GM10847 (cell line): ENCODE results near the gene KRT37.

Experiments used
- POLR2A ChIP-seq: IDR thresholded peaks from 2 replicates; pipeline ENCODE4 v1.6.1; 2011; ENCODE audit not compliant: insufficient read length; ENCODE audit errors: extremely low read depth

The KRT37 gene

DNA sequence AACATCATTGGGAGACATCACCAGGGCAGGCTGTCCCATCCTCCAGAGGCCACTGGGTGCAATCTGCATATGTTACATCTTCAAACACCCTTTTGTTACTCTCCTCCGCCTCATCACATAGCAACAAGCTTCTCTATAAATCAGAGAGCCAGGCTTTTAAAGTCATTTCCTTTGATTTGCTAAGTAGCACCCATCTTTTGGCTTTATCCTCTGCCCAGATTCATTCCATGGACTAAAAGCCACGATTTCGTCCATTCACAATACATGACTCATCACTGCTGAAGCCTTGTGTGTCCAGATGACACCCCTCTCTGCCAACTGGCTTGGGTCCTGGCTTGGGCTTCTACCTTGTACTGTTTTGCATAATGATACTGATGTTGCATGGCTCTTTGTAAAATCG lies 18.4 kb upstream of the KRT37 start:
- no peak for TF ChIP-seq POLR2A

DNA sequence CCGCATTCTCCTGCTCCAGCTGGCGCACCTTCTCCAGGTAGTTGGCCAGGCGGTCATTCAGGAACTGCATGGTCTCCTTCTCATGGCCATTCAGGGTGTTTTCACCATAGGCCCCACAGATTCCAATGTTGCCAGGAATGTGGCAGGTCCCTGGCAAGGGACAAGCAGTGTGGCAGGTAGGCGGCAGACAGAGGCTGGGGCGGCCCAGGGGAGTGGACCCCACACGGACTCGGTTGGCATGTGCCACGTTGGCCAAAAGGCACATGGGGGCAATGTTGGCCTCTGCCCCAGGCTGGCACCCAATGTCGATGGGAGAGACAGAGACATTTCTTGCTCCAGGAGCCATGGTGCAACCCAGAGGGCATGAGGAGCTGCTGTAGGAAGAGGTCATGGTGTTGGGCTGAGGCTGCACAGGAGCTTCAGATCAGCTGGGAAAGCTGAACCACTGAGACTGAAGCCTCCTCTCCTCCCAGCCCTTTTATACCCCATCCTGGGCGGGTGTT lies 16.2 kb upstream of the KRT37 start, which contains the start of gene KRT38:
Gene KRT38, minus strand, starts transcription at position 453 of the 503 bp plus-strand sequence. Its CDS starts 62 bp downstream, at position 391.
- no peak for TF ChIP-seq POLR2A

DNA sequence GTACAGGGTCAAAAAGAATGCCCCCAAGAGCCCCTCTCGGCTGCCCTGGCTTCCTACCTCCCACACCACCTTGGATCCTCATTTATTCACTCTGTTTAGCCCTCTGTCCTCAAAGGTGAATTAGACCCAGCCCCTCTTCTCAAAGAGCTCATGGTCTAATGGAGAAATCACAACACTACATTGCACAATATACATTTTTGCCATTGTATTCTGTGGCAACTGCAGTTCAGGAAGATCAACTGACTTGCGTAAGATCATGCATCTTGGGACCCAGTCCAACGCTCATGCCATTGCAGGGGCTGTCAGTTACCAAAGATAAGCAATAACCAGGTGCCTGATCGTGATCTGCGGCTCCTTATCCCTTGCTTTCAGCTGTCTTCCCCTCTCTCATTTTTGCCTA lies 15.0 kb upstream of the KRT37 start:
- no peak for TF ChIP-seq POLR2A

DNA sequence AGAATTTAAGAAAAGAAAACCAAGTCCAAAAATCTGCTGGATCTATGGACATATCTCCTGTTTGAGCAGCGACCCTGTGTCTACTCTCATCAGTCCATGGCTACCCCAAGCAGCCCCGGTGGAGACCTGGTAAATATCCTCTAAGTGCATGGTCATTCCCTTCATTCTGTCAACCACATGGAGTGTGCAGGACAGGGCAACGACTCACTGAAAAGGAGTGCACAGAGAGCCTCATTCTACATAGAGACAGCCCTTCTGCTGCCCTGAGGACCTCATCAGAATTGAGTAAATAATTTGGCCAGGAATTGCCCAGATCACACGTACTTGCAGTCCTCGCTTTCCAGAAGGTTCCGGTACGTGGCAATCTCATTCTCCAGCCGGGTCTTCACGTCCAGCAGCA lies 13.4 kb upstream of the KRT37 start:
- no peak for TF ChIP-seq POLR2A

GRCh38 chr17:41437254-41437653 lies 12.9 kb upstream of the KRT37 start:
- no peak for TF ChIP-seq POLR2A

DNA sequence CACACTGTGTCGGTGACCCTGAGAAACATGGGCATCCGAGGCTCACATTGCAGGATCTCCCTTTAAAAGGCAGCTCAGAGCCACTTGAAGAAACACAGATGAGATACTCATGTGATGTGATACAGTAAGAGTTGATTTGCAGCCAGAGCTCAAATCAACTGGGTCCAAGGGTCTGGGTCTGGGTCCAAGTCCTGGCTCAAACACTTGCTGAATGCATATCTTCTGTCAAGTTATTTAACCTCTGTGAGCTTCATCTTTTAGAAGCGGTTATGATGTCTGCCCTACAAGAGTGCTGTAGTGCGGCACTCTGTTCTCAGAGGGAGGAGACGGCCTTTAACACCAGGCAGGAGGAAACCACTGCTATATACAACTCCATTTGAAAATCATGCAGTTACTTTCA lies 10.0 kb upstream of the KRT37 start:
- TF ChIP-seq POLR2A = no peak

DNA sequence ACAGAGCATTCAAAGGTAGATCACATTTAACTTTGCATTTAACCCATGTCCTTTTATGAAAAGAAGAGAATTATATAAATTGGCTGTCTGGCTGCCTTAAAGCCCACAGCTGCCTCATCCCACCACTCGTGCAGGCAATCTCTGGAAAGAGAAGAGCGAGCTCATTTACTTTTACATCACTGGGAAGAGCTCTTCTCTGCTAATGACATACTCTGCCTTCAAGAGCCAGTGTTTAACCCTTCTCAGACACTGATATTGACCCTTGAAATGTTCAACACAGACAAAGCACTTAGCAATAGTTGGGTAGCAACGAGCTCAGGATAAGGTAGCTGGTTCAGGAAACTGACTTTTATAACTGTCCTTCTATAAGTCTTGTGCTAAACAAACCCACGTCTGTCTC lies 9.6 kb upstream of the KRT37 start:
- TF ChIP-seq POLR2A = no peak

DNA sequence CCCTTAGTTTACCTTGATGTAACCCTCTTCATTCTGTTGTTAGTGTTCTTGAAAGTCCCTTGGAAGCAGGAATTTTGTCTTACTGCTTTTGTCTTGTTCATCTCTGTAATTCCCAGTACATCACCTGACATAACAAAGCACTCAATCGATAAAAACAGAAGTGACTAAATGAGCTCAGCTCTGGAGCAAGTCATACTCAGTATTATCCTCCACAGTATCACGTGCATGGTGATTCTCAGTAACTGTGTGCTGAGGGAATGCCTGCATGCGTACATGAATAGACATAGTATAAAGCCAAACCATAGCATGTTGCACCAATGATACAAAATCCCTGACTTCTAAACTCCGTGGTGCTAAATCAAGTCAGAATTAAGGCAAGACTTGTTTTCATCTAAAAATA lies 9.2 kb upstream of the KRT37 start:
- no peak for TF ChIP-seq POLR2A

- no peak for TF ChIP-seq POLR2A
Observed at GRCh38 chr17:41429667-41430066, 5.3 kb upstream of the KRT37 start.

- no peak for TF ChIP-seq POLR2A
Observed at GRCh38 chr17:41428591-41429291, 4.4 kb upstream of the KRT37 start.

GRCh38 chr17:41421617-41422016 lies 2.8 kb downstream of the KRT37 start:
- TF ChIP-seq POLR2A = no peak

DNA sequence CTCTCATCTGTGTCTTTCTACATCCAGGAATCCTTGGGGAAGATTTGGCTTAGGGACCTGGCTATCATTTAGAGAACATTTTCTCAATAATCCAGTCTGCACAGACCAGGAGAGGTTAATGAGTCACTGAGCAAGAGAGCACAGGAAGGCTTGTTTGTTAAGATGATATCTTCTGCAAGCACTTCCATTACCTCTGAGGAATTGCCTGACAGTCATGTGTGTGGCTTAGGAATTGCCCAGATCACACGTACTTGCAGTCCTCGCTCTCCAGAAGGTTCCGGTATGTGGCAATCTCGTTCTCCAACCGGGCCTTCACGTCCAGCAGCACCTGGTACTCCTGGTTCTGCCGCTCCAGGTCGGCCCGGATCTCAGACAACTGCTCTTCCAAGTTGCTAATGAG lies 3.3 kb downstream of the KRT37 start:
- no peak for TF ChIP-seq POLR2A

DNA sequence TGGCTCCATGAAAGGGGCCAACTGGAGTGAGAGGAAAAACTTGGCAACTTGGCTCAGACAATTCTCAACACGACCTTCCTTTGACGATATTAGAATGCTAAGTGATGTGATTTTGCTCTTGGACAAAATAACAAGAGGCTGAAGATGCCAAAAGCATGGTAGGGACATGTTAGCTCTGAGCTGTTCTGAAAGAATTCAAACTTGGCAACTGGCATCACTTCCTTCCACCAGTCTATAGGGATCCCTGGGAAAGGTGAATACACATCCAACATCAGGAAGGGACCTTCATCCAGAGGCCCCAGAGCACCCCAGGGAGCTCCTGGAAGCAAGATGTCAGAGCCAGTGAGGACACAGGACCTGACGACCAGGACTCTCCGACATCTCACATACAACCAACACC lies 4.3 kb downstream of the KRT37 start:
- no peak for TF ChIP-seq POLR2A

- no peak for TF ChIP-seq POLR2A
Observed at GRCh38 chr17:41419716-41420115, 4.7 kb downstream of the KRT37 start.

DNA sequence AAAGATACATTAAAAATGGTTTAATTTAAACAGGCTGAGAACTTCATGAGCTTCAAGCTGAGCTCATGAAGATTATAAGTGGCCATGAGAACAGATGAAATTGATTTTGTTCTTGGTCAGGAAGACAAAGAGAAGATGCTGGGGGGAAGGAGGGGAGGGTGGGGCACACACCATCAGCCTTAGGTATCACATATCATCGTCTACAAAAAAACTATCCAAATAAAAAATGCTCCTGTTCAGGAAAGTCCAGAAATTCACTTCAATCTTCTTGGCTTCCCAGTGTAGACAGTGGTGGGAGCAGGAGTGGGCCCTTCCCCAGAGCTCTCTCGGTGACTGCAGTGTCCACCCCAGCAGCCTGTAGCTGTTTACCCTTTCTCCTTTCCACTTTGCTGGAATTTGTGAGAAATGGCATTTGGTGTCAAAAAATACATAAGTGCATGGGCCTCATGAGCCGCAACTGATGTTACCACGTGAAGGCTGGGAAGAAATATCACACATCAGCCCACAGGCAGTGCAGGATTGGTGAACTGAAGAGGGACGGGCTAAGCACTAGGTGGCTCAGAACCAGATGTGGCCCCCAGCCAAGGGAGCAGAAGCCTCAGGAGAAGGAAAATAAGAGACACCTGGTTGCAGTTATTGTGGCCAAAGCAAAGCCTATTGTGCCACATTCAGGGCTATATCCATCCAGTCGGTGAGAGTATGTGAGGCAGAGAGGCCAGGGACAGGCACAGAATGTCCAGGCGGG lies 6.1 kb downstream of the KRT37 start:
- TF ChIP-seq POLR2A = no peak

- TF ChIP-seq POLR2A = no peak
Observed at GRCh38 chr17:41417576-41418015, 6.8 kb downstream of the KRT37 start.
